H7 (cell line): ENCODE results near the gene KPNB1. TPM values are rescaled to one million over a fixed set of nuclear protein-coding genes. Genes with fewer than 3 reads are reported as not detected.

Experiments used
- DNase-seq: peaks from one replicate; pipeline ENCODE4 v3.0.0; 2012
- H3K27me3 ChIP-seq: 2 replicates; pipeline ENCODE4 v1.6.0; 2011; ENCODE audit warnings: mild to moderate bottlenecking, low read length; ENCODE audit not compliant: control insufficient read depth, insufficient read depth
- H3K36me3 ChIP-seq: replicated peaks from 2 replicates; pipeline ENCODE4 v1.5.1; 2011; ENCODE audit warnings: low read length; ENCODE audit not compliant: control insufficient read depth, insufficient read depth
- H3K4me3 ChIP-seq: 2 replicates; pipeline ENCODE4 v1.5.1; 2011; ENCODE audit warnings: low read depth, mild to moderate bottlenecking, control low read depth, low read length, moderate library complexity; ENCODE audit not compliant: insufficient read depth
- total RNA-seq: library from RNA; depleted of rRNA; stranded (reverse); fragments of >200 nt; shearing (Covaris generic); gene quantifications from 2 replicates; pipeline ENCODE4 v1.2.3, GENCODE V29; 2014

Gene KPNB1
- total RNA-seq, 1 experiment from 2014 or later = 429 TPM

DNA sequence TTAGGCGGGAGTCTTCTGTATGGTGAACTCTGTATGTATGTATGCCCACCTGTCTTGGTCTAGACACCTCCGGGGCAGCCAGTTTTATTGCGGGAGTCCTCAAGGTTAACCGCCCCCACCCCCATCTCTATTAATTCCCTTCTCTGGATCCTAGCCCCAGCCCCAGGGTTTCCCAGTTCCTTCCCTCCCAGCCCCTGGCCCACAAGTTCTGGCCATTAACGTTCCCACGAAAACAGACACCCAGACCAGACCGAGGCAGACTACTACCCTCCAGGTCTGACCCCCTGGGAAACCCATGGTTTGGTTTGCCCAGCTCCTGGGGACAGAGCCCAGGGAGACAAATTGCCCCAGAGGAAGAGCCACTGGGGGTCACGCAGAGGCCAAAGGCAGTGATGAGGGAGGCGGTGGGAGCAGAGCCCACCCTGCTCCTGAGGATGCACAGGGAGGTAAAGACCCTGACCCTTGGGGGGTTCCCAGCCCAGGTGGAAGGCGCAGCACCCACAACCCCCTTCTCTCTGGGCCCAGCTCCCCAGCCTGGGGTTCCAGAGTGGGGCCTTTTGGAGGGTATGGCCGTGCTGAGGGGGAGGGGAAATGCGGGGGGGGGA, 52.8 kb downstream of the KPNB1 start:
- no peaks in the 10 kb centered on the region for H3K27me3 ChIP-seq
- H3K4me3 ChIP-seq = no peak overlapping the region
- no peaks in the 10 kb centered on the region for H3K36me3 ChIP-seq
- DNase-seq = no peak

- H3K36me3 ChIP-seq = no peaks in the 10 kb centered on the region
- DNase-seq = no peak
- H3K27me3 ChIP-seq = no peaks in the 10 kb centered on the region; the same call in 1 of the 2 replicates
- no peak overlapping the region for H3K4me3 ChIP-seq
Measured at GRCh38 chr17:47703191-47703591, 53.5 kb downstream of the KPNB1 start.

DNA sequence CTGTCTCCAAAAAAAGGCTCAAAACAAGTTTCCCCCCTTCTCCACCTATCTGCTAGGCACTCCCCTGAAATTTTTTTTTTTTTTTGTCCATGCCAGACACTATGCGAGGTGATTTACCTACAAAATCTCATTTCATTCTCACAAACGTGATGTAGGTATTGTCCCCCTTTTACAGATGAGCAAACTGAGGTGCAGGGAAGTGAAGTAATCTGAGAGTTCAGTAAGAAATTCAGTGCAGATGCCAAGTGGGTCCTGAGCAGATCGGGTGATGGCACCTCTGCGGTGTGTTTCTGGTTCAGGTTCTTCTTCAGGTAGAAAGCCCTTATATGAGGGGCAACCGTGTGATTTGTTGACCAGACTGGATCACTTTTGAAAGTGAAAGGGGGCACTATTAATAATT, 54.0 kb downstream of the KPNB1 start:
- Histone ChIP-seq H3K36me3 (no peaks in the 10 kb centered on the region), H3K4me3 (no peak overlapping the region), H3K27me3 (no peaks in the 10 kb centered on the region; the same call in 1 of the 2 replicates)
- DNase-seq = no peak

DNA sequence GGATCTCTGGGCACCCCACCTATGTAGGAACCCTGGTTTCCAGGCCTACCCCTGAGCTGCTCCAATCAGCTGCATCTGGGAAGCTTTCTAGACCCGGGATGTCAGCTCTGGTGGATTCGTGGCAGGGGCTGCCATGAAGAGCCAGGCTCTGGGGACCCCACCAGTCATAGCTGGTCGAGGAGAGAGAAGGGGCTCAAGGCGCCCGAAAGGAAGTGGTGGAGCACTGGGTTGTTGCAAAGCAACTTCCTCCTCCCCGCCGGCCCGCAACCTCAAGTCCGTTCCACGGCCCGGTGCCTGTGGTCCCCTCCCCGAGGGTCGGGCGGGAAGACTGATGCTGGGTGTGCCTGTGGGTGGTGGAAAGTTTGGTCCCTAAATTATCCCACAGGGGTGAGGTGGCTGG, 54.4 kb downstream of the KPNB1 start:
- Histone ChIP-seq H3K36me3 (no peaks in the 10 kb centered on the region), H3K4me3 (no peak overlapping the region), H3K27me3 (no peaks in the 10 kb centered on the region; the same call in 1 of the 2 replicates)
- DNase-seq = no peak

DNA sequence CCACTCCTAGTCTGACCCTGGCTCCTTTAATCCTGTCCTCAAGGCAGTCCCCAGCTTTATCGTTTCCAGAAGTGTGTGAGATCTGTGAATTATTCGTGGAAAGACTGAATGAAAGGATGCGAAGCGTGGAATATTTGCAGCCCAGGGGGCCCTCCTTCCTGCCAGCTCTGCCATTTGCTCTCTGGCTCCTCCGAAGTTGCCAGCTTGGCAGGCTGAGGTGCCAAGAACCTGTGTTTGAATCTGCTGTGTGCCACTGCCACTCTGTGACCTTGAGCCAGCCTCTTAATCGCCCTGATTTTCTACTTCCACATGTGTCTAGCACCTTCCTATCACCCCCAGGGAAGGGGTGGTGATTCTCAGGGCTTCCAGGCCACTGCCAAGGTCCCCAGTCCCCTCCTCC, 55.0 kb downstream of the KPNB1 start:
- Histone ChIP-seq H3K36me3 (no peaks in the 10 kb centered on the region), H3K4me3 (no peak overlapping the region), H3K27me3 (no peaks in the 10 kb centered on the region; the same call in 1 of the 2 replicates)
- DNase-seq = no peak

DNA sequence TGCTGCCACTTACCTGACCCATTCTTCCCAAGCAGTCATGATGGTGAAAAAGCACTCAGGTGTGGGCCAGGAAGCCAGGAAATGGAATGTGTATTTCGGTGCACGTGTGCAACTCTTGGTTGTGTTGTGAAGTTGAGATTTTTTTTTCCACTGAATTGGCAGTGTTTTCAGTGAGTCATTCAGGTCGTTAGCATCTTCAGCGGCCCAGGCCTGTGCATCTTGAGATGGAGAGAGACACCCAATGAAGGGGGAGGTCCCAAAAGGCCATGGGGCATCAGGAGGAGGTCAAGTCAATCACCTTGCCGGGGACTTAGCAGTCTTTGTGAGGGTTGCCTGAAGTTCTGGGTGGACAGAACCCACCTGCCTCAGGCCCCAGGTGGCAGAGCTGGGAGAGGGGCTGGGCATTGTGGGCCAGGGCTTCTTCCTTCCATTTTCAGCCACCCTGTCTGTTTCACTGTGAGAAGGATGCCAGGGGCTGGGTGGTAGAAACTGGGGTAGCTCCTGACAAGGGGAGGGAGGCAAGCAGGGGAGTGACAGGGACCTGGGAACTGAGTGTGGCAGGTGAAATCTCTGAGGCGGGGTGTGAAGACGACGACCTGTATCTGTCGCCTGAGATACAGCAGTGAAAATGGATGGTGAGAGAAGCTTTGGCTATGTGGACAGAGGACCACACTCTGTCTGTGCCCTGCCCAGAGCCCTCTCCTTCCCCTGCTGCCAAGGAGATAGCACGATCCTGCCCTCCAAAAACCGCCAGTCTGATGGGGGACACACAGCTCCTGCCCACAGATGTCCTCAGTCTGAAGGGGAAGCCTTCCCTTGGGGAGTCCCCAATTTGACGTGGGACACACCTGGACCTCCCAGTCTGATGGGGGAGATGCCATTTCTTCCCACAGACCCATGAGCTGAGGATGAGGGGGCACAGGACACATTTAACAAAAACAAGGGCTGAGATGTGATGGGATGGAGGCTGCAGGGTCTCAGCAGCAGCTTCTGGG, 56.1 kb downstream of the KPNB1 start:
- H3K36me3 ChIP-seq = no peaks in the 10 kb centered on the region
- H3K27me3 ChIP-seq = no peaks in the 10 kb centered on the region; the same call in 1 of the 2 replicates
- H3K4me3 ChIP-seq = no peak overlapping the region
- no peak for DNase-seq

DNA sequence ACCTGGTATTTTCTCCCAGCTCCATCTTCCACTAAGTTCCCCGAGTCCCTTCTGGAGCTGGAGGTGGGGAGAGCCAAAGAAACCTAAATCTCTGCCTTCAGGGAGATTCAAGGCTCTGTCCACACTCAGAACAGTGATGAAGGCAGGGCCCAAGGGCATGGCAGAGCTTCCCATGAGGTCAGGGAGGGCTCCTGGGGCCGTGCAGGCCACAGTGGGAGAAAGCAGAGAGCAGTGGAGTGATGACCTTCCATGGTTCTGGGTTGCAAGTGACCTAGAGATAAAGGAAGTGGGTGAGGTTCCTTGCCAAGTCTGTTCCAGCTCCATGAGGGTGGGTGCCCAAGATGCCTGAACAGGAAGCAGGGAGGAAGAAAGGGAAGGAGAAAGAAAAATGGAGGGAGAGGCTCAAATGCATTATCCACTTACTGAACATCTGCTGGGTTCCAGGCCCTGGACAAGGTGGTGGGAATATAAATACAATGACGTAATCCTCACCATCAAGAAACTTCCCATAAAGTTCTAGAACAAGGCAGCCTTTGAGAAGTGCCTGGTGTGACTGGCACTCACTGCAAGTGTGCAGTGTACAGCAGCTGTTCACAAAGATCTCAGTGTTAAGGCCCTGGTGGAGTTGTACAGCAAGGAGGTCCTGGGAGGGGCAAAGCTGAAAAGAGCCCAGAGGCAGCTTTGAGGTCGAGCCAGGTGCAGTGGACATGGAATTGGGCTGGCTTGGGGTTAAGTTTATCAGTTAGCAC, 57.5 kb downstream of the KPNB1 start:
- DNase-seq = no peak
- Histone ChIP-seq H3K4me3 (no peak overlapping the region), H3K27me3 (no peaks in the 10 kb centered on the region; the same call in 1 of the 2 replicates), H3K36me3 (no peaks in the 10 kb centered on the region)

DNA sequence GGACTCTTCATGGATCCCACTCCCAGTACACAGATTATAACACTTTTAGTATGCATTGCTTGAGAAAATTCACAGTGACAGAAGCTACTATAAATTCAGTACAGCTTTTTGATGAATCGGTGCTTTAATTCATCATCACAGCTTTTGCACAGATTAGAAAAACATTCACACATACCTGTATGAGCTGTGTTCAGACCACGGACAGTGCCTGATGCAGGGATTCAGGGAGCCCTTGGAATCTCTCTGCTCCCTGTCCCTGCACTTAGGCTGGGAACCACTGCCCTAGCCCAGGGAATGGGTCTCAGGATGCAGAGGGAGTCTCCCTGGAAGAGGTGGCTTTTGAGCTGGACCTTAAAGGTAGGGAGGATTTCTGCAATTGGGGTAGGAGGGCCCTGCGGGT, 58.2 kb downstream of the KPNB1 start:
- no peaks in the 10 kb centered on the region for H3K36me3 ChIP-seq
- DNase-seq = no peak
- no peaks in the 10 kb centered on the region; the same call in 1 of the 2 replicates for H3K27me3 ChIP-seq
- H3K4me3 ChIP-seq = no peak overlapping the region

GRCh38 chr17:47708312-47708863, 58.7 kb downstream of the KPNB1 start:
- no peaks in the 10 kb centered on the region; the same call in 1 of the 2 replicates for H3K27me3 ChIP-seq
- no peaks in the 10 kb centered on the region for H3K36me3 ChIP-seq
- H3K4me3 ChIP-seq = peak overlapping the region; percentile 7; the same call in 1 of the 2 replicates
- no peak for DNase-seq

- Histone ChIP-seq H3K4me3 (no peak overlapping the region; the same call in 1 of the 2 replicates), H3K36me3 (no peaks in the 10 kb centered on the region), H3K27me3 (no peaks in the 10 kb centered on the region; the same call in 1 of the 2 replicates)
- DNase-seq = no peak
Measured at GRCh38 chr17:47708864-47709541, 59.3 kb downstream of the KPNB1 start.

- Histone ChIP-seq H3K27me3 (no peaks in the 10 kb centered on the region; the same call in 1 of the 2 replicates), H3K36me3 (no peaks in the 10 kb centered on the region), H3K4me3 (no peak overlapping the region)
- no peak for DNase-seq
Measured at GRCh38 chr17:47709594-47709993, 59.9 kb downstream of the KPNB1 start.

GRCh38 chr17:47711366-47712099, 61.8 kb downstream of the KPNB1 start:
- no peak for DNase-seq
- Histone ChIP-seq H3K36me3 (no peaks in the 10 kb centered on the region), H3K4me3 (no peak overlapping the region), H3K27me3 (no peaks in the 10 kb centered on the region; the same call in 1 of the 2 replicates)

DNA sequence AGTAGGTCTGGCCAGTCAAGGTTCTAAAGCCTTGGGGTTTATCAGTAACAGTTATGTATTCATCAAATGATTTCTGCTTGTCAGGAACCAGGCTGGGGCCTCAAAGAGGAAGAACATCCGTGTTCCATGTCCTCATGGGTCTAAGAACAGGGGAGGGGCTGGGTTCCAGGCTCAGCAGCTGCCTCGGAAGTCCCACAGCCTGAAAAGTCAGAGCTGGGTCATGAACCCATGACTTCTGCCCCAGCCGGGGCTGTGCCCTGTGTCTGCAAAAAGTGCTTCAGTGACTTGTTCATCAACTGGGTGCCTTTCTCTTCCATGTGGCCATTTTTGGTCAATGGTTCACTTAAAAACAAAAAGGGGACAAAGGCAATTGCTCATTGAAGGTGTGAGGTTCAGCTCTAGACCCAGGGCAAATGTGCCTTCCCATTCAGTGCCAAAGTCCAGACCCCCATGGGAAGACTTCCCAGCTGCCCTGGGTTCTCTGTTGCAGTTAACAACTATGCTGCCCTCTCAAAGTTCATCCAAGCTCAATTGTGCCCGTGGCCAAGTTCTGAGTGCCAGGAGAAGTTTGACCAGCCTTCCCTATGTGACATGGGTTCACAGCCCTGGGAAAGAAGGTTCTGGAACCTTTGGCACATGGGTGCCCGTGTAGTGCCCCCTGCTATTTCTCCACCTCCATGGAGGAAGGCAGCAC, 62.8 kb downstream of the KPNB1 start:
- Histone ChIP-seq H3K27me3 (no peaks in the 10 kb centered on the region; the same call in 1 of the 2 replicates), H3K4me3 (no peak overlapping the region), H3K36me3 (no peaks in the 10 kb centered on the region)
- no peak for DNase-seq
